ENCODE results near the gene STOX2.

DNA sequence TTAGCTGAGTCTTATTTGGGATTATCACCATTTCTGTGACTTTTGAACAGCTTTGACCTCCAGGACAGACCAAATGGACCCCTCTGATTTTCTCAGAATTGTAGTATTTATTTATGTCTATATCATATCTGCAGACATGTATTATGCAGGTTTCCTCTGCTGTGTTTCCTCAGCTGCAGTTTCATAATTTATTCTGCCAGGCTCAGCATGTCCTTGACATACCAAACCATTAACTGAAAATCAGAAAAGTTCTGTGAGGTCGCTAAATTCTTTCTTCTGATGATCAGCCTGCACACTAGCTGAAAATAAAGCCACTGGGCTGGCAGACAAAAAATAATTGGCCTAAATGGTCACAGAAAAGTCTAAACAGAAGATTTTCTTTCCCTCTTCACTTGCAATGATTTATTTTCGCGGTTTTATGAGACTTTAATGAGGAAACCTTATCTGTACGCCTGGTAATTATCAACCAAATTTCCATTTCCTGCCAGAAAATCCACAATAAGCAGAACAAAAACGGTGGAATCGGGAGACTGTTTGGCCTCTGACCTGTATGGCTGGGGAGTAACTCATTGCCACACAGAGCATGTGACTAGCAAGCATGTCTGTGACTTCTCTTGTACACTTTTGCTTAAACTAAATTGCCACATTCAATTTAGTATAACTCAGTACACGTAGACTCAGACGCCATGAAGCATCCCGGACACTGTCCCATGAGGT lies 161.6 kb downstream of the STOX2 start:
- TF ChIP-seq BHLHE40 (IDR thresholded peaks at IDR 0.05; ENCODE audit: borderline replicate concordance) (no peak), CTBP1 (IDR thresholded peaks at IDR 0.05; ENCODE audit: borderline replicate concordance) (no peak), L3MBTL2 (conservative IDR thresholded peaks at IDR 0.05) (no peak), ZNF384 (IDR thresholded peaks at IDR 0.05) (no peak), PKNOX1 (IDR thresholded peaks at IDR 0.05) (peak; percentile 57), TARDBP (IDR thresholded peaks at IDR 0.05) (no peak), NFRKB (IDR thresholded peaks at IDR 0.05) (no peak), FOXK2 (IDR thresholded peaks at IDR 0.05) (no peak)

Measured in HEK293T (cell line).